Fibroblast of skin of right quadriceps (primary cell): ENCODE measurements around the gene USF2.
"Not testable (repeated sequence)": the region's sequence is repeated elsewhere in the genome, so short reads cannot be mapped to it uniquely, and the experiment has no call there.

Source experiments
- DNase-seq: peaks from one replicate; pipeline ENCODE4 v3.0.0-alpha.2; 2013

Gene USF2

DNA sequence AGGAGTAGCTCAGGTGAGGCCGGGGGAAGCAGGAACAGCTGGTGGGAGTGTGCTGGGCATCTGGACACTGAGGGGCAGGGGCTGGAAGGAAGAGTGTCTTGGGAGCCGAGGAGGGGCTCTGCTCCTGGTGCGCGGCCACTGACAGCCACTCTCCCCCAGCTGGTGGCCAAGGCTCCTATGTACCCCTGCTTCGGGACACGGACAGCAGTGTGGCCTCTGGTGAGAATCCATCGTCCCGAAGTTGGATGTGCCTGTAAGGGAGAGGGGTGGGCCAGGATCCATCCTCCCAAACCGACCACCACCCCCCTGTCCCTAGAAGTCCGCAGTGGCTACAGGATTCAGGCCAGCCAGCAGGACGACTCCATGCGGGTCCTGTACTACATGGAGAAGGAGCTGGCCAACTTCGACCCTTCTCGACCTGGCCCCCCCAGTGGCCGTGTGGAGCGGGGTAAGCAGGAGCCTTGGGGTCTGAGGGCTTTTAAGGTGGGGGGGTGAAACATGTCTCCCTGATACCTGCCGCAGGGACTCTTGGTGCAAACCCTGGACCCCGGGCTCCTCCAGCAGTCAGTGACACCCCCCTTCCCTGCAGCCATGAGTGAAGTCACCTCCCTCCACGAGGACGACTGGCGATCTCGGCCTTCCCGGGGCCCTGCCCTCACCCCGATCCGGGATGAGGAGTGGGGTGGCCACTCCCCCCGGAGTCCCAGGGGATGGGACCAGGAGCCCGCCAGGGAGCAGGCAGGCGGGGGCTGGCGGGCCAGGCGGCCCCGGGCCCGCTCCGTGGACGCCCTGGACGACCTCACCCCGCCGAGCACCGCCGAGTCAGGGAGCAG is 2.0 kb upstream of the USF2 start:
- no peak for DNase-seq

DNA sequence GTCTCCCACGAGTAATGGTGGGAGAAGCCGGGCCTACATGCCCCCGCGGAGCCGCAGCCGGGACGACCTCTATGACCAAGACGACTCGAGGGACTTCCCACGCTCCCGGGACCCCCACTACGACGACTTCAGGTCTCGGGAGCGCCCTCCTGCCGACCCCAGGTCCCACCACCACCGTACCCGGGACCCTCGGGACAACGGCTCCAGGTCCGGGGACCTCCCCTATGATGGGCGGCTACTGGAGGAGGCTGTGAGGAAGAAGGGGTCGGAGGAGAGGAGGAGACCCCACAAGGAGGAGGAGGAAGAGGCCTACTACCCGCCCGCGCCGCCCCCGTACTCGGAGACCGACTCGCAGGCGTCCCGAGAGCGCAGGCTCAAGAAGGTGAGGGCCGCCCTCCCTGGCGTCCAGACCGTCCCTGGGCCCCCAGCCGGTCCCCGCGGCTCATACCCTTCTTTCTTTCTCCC is 1.4 kb upstream of the USF2 start:
- DNase-seq, result no peak

DNA sequence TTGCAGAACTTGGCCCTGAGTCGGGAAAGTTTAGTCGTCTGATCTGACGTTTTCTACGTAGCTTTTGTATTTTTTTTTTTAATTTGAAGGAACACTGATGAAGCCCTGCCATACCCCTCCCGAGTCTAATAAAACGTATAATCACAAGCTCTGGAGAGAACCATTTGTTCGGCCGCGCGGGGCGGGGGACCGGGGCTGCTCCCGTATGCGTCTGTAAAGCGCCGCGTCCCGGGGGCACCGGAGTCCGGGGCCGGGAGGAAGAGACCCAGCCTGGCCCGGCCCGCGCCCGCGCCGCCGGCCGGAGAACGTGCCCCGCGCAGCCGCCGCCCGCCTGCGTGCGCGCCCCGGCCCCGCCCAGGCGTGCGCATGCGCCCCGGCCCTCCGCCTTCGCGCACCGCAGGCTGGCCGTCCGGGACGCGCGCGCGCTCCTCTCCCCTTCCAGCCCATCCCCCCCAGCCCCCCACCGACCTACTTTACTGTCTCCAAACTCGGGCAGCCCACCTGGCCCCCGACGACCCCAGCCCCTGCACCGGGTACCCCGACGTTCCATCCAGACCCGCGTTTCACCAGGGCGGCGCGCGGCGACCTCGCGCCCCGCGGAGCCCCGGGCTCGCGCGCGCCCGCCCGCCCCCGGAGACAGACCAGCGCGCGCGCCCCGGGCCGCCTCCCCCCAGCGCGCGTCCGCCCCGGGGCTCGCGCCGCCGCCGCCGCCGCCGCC is 785 bp upstream of the USF2 start:
- peak; percentile 75 for DNase-seq

DNA sequence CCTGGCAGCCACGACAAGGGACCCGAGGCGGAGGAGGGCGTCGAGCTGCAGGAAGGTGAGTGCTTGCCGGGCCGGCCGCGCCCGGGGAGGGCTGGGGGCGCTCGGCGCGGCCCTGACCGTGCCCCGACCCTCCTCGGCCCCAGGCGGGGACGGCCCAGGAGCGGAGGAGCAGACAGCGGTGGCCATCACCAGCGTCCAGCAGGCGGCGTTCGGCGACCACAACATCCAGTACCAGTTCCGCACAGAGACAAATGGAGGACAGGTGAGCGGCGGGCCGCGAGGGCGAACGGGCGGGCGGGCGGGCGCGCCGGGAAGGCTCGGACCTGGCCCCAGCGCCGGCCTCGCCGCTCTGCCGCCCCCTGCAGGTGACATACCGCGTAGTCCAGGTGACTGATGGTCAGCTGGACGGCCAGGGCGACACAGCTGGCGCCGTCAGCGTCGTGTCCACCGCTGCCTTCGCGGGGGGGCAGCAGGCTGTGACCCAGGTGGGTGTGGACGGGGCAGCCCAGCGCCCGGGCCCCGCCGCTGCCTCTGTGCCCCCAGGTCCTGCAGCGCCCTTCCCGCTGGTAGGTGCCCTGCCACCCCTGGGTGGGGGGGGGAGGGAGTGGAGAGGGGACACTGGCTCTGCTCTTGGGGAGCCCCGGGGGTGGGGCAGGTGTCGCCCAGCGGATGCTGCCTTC is 816 bp downstream of the USF2 start:
- peak; percentile 65 for DNase-seq

DNA sequence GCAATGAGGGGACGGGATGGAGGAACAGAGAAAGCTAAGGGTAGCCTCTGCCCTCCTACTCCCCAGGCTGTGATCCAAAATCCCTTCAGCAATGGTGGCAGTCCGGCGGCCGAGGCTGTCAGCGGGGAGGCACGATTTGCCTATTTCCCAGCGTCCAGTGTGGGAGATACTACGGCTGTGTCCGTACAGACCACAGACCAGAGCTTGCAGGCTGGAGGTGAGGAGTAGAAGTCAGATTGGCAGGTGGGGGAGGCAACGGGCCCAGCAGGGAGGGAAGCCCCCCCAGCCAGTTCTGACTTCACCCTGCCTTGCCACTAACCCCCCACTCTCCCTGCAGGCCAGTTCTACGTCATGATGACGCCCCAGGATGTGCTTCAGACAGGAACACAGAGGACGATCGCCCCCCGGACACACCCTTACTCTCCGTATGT is 1.6 kb downstream of the USF2 start:
- no peak for DNase-seq

DNA sequence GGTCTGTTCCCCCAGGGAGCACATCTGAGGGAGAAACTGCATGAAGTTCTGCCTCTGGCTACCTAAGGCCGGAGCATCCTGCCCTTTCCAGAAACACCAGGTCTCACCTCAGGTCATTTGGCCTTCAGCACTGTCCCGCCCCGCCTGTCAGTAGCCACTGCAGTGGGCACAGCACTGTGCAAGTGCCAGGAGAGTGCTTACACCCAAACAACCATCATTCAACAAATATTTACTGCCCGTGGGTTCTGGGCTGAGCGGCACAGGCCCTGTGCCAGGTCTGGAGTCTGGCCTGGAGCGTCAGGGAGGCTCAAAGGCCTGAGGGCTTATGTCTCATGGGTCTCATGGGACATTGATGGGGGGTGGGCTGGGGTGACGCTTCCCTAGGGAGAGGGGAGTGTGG is 2.8 kb downstream of the USF2 start:
- DNase-seq, result no peak

DNA sequence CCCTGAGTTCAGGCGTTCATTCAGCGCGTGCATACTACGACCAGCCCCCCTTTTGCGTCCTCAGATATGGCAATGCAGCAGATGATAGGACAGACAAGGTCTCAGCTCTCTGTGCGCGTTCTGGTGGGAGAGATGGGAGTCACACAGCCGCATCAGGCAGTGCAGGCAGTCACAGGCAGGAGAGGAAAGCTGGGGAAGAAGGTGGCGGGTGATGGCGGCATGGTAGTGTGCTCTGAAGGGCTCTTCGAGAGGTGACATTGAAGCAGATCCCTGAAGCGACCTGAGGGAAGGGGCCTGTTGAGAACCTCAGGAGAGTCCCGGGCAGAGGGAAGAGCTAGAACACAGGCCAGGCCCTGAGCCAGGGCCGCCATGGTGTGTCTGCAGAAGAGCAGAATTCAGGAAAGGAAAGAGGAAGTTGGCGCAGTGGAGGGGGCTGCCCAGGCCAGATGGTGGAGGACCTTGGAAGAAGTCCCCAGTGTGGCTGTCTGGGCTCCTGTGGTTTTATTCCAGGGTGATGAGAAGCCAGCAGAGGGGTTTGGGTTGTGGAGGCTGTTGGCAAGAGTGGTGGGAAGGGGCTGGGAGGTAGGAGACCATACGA is 3.5 kb downstream of the USF2 start:
- no peak for DNase-seq

DNA sequence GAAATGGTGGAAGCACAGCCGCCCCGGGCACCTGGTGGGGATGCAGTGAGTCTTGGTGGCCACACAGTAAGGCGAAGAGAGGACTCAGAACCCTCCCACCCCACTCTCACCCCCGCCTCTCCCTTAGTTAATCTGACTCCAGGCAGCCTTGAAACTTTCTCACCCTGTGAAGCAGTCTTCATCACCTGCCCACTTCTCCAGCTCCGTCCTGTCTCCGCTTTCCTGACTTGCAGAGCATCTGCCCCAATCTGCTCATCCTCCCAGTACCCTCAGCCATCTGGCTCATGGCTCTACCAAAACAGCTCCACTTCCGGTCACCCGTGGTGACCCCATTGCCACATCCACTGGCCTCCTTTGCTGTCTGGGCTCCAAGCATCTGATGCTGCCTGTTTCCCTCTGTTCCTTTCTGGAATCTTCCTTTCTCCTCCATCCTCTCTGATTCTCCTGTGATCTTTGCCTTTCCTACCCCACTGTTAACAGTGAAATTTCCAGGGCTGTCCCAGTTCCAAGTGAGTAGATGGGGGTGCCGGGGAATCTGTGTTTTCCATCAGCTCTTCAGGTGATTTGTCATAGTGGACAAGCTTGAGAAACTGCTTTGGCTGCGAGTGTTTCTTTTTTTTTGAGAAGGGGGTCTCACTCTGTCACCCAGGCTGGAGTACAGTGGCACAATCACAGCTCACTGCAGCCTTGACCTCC is 4.3 kb downstream of the USF2 start:
- no peak for DNase-seq

DNA sequence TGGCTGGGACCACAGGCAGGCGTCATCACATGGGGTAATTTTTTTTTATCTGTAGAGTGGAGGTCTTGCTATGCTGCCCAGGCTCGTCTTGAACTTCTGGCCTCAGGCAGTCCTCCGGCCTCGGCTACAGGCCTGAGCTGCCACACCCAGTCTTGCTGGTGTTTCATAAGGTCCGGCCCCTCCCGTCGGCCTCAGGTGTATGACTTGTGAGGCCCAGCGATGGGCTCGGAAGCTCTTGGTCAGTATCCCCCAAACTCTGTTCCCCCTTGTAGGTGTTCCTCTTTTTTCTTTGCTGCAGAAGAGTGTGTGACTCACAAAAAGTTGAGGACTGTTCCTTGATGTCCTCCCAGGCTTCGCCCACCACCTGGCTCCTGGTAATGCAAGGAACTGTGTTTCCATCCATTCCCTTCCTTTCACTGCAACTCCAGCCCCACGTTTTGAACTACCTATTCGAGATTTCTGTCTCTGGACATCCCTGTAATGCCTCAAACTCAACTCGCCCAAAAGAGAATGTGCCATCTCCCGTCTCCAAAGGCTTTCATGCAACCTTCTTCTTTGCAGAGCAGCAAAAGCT is 5.0 kb downstream of the USF2 start:
- no peak for DNase-seq

DNA sequence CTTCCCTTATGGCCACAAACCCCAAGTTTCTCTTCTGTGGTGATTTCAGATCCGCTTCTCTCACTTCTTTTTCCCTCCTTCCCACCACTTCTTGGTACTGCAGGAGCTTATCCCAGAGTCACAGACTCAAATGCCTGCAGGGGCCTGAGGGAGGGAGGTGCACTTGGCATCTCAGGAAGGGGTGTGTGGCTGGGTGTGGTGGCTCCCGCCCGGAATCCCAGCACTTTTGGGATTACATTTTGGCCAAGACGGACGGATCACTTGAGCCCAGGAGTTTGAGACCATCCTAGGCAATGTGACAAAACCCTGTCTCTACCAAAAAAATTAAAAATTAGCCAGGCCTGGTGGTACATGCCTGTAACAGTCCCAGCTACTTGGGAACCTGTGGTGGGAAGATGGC is 5.6 kb downstream of the USF2 start:
- DNase-seq, result no peak

DNA sequence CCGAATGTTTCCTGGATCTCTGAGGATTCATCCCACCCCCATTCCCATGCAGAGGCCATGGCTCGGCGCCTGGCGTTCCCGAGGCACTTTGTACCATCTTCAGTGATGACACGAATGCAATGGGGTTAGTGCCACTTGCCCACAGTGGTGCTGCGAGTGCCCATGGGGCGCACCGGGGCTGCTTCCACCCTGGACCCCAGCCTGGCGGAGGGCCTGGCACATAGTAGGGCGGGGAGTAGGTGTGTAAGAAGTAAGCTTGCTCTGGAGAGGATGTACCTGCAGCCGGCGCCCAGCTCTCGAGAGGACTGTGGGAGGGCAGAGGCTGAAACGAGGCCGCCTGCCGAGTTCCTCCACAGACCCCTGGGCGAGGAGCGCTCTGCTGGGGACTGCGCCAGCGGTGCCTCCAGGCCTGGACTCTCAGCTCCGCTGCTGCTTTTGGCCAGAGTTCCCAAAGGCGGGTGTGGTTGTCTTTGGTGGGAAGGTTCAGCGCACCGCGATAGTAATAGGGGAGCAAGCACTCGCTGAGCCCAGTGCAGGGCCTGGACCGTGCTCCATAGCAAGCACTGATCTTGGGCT is 8.0 kb downstream of the USF2 start:
- DNase-seq, result no peak

DNA sequence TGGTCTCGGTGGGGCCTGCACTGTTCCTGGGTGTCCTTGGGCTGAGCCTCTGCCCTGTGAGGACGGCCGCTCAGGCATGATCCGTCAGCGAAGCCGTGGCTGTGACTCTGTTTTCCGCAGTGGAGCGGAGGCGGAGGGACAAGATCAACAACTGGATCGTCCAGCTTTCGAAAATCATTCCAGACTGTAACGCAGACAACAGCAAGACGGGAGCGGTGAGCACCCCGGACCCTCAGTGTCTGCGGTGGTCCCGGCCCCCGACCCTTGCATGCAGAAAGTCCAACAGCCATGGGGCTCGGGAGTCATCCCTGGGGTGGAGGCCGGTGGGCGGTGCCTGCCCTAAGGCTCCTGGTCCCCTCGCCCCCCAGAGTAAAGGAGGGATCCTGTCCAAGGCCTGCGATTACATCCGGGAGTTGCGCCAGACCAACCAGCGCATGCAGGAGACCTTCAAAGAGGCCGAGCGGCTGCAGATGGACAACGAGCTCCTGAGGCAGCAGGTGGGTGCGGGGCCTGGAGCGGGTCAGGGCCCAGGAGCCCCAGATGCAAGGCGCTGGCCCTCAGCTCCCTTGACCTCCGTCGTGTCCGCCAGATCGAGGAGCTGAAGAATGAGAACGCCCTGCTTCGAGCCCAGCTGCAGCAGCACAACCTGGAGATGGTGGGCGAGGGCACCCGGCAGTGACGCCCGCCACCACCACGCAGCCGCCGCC is 10.0 kb downstream of the USF2 start:
- no peak for DNase-seq

DNA sequence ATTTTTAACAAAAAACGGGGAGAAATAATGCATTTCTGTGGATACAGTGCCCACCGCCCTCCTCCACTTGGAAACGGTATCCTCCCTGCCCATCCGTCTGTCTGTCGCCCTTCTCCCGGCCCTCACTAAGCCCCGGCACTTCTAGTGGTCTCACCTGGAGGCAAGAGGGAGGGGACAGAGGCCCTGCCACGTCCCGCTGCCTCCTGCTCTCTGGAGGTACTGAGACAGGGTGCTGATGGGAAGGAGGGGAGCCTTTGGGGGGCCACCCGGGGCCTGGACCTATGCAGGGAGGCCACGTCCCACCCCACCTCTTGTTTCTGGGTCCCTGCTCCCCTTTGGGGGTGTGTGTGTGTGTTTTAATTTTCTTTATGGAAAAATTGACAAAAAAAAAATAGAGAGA is 10.6 kb downstream of the USF2 start:
- no peak for DNase-seq

DNA sequence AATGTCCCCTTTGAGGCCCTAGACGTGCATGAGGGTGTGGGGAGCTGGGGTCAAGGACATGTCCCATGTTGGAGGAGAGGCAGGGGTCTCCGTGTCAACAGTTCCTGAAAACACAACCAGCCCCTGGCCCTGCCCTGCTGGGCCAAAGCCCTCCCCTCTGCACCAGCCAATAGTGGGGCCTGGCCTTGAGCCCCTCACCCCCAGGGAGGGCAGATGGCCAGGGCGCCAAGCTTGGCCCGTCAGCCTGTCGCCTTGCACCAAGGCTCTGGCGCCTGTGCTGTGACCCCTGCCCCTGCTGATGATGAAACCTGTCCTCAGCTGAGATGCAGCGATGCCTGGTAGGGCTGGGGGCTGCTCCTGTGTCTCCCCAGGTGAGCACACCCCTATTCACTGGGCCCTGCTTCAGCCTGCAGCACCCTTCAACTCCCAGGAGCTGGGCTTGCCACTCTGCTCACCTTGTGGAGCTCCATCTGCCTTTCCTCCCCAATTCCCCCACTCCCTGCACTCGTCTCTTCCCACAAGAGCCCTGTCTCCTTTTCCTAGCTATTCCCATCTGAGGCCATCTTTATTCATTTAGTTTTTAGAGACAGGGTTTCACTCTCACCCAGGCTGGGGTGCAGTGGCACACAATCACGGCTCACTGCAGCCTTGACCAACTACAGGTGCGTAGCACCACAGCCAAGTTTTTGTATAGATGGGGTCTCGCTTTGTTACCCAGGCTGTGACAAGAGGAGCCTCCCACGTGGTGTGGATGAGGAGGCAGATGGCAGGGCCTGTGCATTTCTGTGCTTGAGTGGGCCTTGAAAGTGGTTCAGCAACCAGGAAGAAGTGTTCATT is 11.4 kb downstream of the USF2 start:
- no peak for DNase-seq

DNA sequence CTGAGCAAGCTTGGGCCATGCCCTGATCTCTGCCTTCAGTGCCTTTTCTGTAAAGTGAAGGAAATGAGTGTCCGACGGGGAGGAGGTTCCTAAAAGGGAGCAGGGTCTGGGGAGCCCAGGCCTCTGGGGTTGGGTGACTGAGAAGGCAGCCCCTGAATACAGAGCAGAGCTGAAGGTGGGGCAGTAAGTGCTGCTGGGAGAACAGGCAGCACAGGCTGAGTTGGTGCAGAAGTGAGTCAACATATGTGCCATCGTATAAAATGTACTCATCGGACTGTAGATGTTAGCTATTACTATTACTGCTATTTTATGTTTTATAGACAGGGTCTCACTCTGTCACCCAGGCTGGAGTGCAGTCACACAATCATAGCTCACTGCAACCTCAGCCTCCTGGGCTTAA is 12.5 kb downstream of the USF2 start:
- no peak for DNase-seq

DNA sequence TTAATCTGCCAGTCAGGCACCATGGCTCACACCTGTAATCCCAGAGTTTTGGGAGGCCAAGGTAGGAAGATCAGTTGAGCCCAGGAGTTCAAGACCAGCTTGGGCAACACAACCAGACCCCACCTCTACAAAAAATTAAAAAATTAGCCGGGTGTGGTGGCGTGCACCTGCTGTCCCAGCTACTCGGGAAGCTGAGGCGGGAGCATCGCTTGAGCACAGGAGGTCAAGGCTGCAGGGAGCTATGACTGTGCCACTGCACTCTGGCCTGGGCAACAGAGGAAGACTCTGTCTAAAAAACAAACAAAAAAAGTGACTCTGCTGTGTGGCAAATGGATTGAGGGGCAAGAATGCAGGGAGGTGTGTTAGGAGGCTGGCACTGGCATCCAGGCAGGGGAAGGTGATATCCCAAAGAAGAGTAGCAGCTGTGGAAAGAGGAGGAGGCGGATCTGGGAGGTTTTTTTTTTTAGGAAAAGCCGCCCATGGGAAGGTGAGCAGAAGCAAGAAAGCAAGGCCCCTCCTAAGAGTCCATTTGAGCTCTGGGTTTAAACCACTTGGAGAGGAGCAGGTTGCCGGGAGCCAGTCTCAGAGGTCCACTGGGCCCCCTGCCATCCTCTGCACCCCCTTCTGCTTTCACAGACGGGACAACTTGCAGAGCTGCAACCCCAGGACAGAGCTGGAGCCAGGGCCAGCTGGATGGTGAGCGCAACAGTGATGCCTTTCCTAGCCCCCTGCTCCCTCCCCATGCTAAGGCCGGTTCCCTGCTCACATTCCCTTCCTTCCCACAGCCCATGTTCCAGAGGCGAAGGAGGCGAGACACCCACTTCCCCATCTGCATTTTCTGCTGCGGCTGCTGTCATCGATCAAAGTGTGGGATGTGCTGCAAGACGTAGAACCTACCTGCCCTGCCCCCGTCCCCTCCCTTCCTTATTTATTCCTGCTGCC is 15.7 kb downstream of the USF2 start:
- no peak for DNase-seq

DNA sequence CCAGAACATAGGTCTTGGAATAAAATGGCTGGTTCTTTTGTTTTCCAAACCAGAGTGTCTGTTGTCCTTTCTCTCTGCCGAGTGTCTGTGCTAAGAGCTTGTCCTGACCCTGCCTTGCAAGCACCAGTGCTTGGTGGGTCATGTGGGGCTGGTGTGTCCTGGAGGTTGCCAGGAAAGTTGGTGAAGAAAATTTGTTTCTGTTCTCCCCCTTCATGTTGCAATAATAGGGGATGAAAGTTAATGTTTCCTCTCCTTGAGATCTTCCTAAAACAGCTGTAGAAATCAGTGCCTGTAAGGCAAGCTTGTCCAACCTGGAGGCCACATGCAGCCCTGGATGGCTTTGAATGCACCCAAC is 16.3 kb downstream of the USF2 start:
- DNase-seq, result no peak

DNA sequence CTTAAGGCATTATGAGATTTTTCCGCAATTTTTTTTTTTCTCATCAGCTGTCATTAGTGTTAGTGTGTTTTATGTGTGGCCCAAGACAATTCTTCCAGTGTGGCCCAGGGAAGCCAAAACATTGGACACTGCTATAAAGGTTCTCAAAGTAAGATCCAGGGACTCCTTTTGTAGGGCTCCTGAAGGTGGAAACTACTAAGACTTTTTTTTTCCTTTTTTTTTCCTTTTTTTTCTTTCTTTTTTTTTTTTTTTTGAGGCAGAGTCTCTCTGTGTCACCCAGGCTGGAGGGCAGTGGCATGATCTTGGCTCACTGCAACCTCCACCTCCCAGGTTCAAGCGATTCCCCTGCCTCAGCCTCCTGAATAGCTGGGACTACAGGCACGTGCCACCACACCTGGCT is 16.7 kb downstream of the USF2 start:
- DNase-seq, result not testable (repeated sequence)

DNA sequence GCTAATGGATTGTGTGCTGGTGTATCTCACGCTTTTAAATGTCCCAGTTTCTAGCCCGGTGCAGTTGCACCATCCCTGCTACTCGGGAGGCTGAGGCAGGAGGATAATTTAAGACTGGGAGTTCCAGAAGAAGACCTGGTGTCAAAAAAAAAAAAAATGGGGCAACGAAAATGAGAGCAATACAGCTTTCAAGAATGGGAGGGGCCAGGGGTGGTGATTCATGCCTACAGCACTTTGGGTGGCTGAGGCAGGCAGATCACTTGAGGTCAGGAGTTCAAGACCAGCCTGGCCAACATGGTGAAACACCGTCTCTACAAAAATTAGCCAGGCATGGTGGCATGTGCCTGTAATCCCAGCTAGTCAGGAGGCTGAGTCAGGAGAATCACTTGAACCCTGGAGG is 17.3 kb downstream of the USF2 start:
- not testable (repeated sequence) for DNase-seq
